Pulmonary artery endothelial cell (primary cell): ENCODE measurements around the gene MYL5. TPM values are rescaled to one million over a fixed set of nuclear protein-coding genes. Genes with fewer than 3 reads are reported as not detected.
"Not testable (repeated sequence)": the region's sequence is repeated elsewhere in the genome, so short reads cannot be mapped to it uniquely, and the experiment has no call there.

Source experiments
- DNase-seq: peaks from one replicate; pipeline ENCODE4 v3.0.0-alpha.2; 2011; ENCODE audit warnings: low read depth, low spot score
- total RNA-seq: library from RNA; depleted of rRNA; stranded (reverse); fragments of >200 nt; gene quantifications from 2 replicates; pipeline ENCODE4 v1.2.3, GENCODE V29; 2014

The MYL5 gene
- total RNA-seq, 1 donor from 2014 or later: 13.5 TPM

- no peak for DNase-seq
Measured at GRCh38 chr4:656436-657337, 17.7 kb upstream of the MYL5 start.

- no peak for DNase-seq
Measured at GRCh38 chr4:657338-657833, 17.0 kb upstream of the MYL5 start.

GRCh38 chr4:657834-658667 is 16.3 kb upstream of the MYL5 start:
- no peak for DNase-seq

GRCh38 chr4:658681-659667 is 15.4 kb upstream of the MYL5 start:
- DNase-seq: no peak

GRCh38 chr4:659851-660250 is 14.5 kb upstream of the MYL5 start:
- DNase-seq: no peak

GRCh38 chr4:660401-660800 is 13.9 kb upstream of the MYL5 start:
- no peak for DNase-seq

- no peak for DNase-seq
Measured at GRCh38 chr4:661231-661630, 13.1 kb upstream of the MYL5 start.

GRCh38 chr4:661881-662761 is 12.2 kb upstream of the MYL5 start:
- DNase-seq: no peak

- no peak for DNase-seq
Measured at GRCh38 chr4:663046-663437, 11.3 kb upstream of the MYL5 start.

- DNase-seq: no peak
Measured at GRCh38 chr4:663438-664428, 10.6 kb upstream of the MYL5 start.

- DNase-seq: no peak
Measured at GRCh38 chr4:664713-665231, 9.6 kb upstream of the MYL5 start.

GRCh38 chr4:665381-665750 is 9.0 kb upstream of the MYL5 start:
- no peak for DNase-seq

- DNase-seq: no peak
Measured at GRCh38 chr4:665751-666435, 8.4 kb upstream of the MYL5 start.

- no peak for DNase-seq
Measured at GRCh38 chr4:666436-666810, 7.9 kb upstream of the MYL5 start.

- DNase-seq: no peak
Measured at GRCh38 chr4:666822-667544, 7.4 kb upstream of the MYL5 start.

- DNase-seq: no peak
Measured at GRCh38 chr4:667545-667925, 6.8 kb upstream of the MYL5 start.

- not testable (repeated sequence) for DNase-seq
Measured at GRCh38 chr4:668219-668618, 6.1 kb upstream of the MYL5 start.
